PC-3 (cell line): Measurements from ENCODE around the gene HSD17B11. TPM values are rescaled to one million over a fixed set of nuclear protein-coding genes. Genes with fewer than 3 reads are reported as not detected.

Experiments used
- ATAC-seq: fragments of 200-7000 bp; cut with Tn5 transposase; 2 replicates; pipeline ENCODE4 v1.9.1; 2020; ENCODE audit warnings: mild to moderate bottlenecking, moderate library complexity
- BruUV-seq: library from RNA; stranded (reverse); fragments of 400-500 nt; replicated peaks from 2 replicates; lab custom pipeline; 2021; lab: Mats Ljungman, UMichigan
- CTCF ChIA-PET: fragments of 300-600 bp; sonication (Branson Sonifier 250); formaldehyde crosslinking; loops from one replicate; lab custom pipeline; 2022; ENCODE audit warnings: antibody characterized with exemption; lab: Charles Lee
- POLR2A ChIA-PET: fragments of 300-600 bp; sonication (Branson Sonifier 250); formaldehyde crosslinking; loops from one replicate; lab custom pipeline; 2022; ENCODE audit warnings: antibody characterized with exemption; ENCODE audit not compliant: unreplicated experiment; lab: Charles Lee
- DNase-seq: peaks from one replicate; pipeline ENCODE4 v3.0.0-alpha.2; 2015
- H2AFZ ChIP-seq: fragments of 300-600 bp; sonication (generic); 2 replicates; pipeline ENCODE4 v1.6.0; 2016; ENCODE audit warnings: antibody characterized with exemption, low read length
- H3F3A ChIP-seq: fragments of 300-600 bp; sonication (generic); one replicate; pipeline ENCODE4 v1.6.0; 2017; ENCODE audit warnings: antibody characterized with exemption, low read length, control low read depth, mild to moderate bottlenecking; ENCODE audit not compliant: unreplicated experiment
- H3K27ac ChIP-seq: fragments of 300-600 bp; sonication (generic); 2 replicates; pipeline ENCODE4 v1.5.1; 2016; ENCODE audit warnings: mild to moderate bottlenecking, low read length
- H3K27me3 ChIP-seq: fragments of 300-600 bp; sonication (generic); 2 replicates; pipeline ENCODE4 v1.6.1; 2016; ENCODE audit warnings: low read length, mixed read lengths
- H3K36me3 ChIP-seq: fragments of 300-600 bp; sonication (generic); 2 replicates; pipeline ENCODE4 v1.6.1; 2016; ENCODE audit warnings: low read depth, mixed run types, low read length, mixed read lengths
- H3K4me1 ChIP-seq: fragments of 300-600 bp; sonication (generic); 2 replicates; pipeline ENCODE4 v1.5.1; 2016; ENCODE audit warnings: low read length; ENCODE audit not compliant: insufficient read depth
- H3K4me2 ChIP-seq: fragments of 300-600 bp; sonication (generic); 2 replicates; pipeline ENCODE4 v1.6.0; 2016; ENCODE audit warnings: low read length
- H3K4me3 ChIP-seq: fragments of 300-600 bp; sonication (generic); 2 replicates; pipeline ENCODE4 v1.5.1; 2016; ENCODE audit warnings: mild to moderate bottlenecking, low read length, mixed read lengths
- H3K79me2 ChIP-seq: fragments of 300-600 bp; sonication (generic); 2 replicates; pipeline ENCODE4 v1.6.1; 2017; ENCODE audit warnings: low read length, mixed read lengths
- H3K9ac ChIP-seq: fragments of 300-600 bp; sonication (generic); 2 replicates; pipeline ENCODE4 v1.6.0; 2016; ENCODE audit warnings: mild to moderate bottlenecking, low read length
- H3K9me2 ChIP-seq: fragments of 300-600 bp; sonication (generic); replicated peaks from 2 replicates; pipeline ENCODE4 v1.6.1; 2016; ENCODE audit warnings: mixed run types, low read length, mixed read lengths
- H3K9me3 ChIP-seq: fragments of 300-600 bp; sonication (generic); 2 replicates; pipeline ENCODE4 v1.6.1; 2016; ENCODE audit warnings: low read length, mixed read lengths
- H4K20me1 ChIP-seq: fragments of 300-600 bp; sonication (generic); 2 replicates; pipeline ENCODE4 v1.6.1; 2016; ENCODE audit warnings: low read length, mixed read lengths
- EZH2 ChIP-seq: fragments of 300-600 bp; sonication (generic); IDR thresholded peaks from one replicate; pipeline ENCODE4 v1.6.1; 2017; ENCODE audit warnings: antibody characterized with exemption, mild to moderate bottlenecking, low read length; ENCODE audit not compliant: unreplicated experiment
- EZH2phosphoT487 ChIP-seq: fragments of 300-600 bp; sonication (generic); IDR thresholded peaks from 2 replicates; pipeline ENCODE4 v1.6.1; 2018; ENCODE audit warnings: mild to moderate bottlenecking, antibody characterized with exemption, low read length, borderline replicate concordance
- intact Hi-C: fragments of 100-400 bp; cut with micrococcal nuclease; formaldehyde crosslinking; loops from 2 replicates; pipeline ENCODE4 v1.9.0; 2023
- total RNA-seq: library from RNA; depleted of rRNA; stranded (reverse); fragments of >200 nt; gene quantifications from 2 replicates; pipeline ENCODE4 v1.2.3, GENCODE V29; 2014
- TF ChIP-seq, protein P1 (sequence below): fragments of 300-600 bp; sonication (generic); conservative IDR thresholded peaks from 2 replicates; pipeline ENCODE4 v1.5.1; 2017; ENCODE audit warnings: antibody characterized with exemption, low read depth, mild to moderate bottlenecking, low read length

Gene HSD17B11
- total RNA-seq, 1 experiment from 2014 or later, result 4.7 TPM

DNA sequence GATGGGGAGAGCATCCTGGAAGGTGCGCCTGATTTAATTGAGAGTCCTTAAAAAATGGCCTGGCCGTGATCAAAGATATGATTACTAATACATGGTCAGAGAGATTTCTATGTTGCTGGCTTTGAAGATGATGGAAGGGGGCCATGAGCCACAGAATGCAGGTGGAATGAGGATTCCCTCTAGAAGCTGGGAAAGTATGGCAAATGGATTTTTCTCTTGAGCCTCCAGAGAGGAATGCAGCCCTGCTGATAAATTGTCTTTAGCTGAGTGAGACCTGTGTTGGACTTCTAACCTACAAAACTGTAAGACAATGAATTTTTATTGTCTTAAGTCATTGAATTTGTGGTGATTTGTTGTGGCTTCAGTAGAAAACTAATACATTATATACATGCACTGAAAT lies 39.0 kb upstream of the HSD17B11 start:
- Histone ChIP-seq H3F3A (no peaks in the 10 kb centered on the region), H3K9me3 (no peaks in the 10 kb centered on the region), H3K9me2 (no peaks in the 10 kb centered on the region), H3K27ac (no peak overlapping the region), H3K27me3 (no peaks in the 10 kb centered on the region), H3K4me2 (no peak overlapping the region), H4K20me1 (no peaks in the 10 kb centered on the region), H3K4me3 (no peak overlapping the region), H3K79me2 (peaks cover 83% of the 10 kb centered on the region), H3K9ac (no peak overlapping the region), H3K4me1 (no peaks in the 10 kb centered on the region), H2AFZ (no peak overlapping the region), H3K36me3 (no peaks in the 10 kb centered on the region)
- ATAC-seq (no peak), DNase-seq (no peak)
- intact Hi-C loops, result loop anchor here (5.0 kb wide), 1 partner anchor 37 kb away; no protein-coding TSS in a partner anchor
- ChIA-PET POLR2A (no interaction called here), CTCF (no interaction called here)
- BruUV-seq, result no TSS peak
- TF ChIP-seq EZH2phosphoT487, result no peak
- TF ChIP-seq EZH2, result no peak
- TF ChIP-seq, protein P1, sequence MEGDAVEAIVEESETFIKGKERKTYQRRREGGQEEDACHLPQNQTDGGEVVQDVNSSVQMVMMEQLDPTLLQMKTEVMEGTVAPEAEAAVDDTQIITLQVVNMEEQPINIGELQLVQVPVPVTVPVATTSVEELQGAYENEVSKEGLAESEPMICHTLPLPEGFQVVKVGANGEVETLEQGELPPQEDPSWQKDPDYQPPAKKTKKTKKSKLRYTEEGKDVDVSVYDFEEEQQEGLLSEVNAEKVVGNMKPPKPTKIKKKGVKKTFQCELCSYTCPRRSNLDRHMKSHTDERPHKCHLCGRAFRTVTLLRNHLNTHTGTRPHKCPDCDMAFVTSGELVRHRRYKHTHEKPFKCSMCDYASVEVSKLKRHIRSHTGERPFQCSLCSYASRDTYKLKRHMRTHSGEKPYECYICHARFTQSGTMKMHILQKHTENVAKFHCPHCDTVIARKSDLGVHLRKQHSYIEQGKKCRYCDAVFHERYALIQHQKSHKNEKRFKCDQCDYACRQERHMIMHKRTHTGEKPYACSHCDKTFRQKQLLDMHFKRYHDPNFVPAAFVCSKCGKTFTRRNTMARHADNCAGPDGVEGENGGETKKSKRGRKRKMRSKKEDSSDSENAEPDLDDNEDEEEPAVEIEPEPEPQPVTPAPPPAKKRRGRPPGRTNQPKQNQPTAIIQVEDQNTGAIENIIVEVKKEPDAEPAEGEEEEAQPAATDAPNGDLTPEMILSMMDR, result no peak

DNA sequence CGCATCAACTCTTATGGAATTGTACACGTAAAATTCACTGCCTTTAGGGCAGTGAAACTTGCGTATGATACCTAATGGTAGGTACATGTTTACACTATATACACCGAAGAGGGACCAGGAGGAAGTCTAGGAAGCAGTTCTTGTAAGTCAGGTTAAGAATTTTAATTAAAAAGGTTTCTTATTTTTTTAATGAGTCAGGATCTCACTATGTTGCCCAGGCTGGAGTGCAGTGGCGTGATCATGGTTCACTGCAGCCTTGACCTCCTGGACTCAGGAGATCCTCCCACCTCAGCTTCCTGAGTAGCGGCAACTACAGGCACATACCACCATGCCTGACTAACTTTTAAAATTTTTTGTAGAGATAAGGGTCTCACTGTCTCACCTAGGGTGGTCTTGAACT lies 38.0 kb upstream of the HSD17B11 start:
- intact Hi-C loops, result no loop called here
- peaks cover 5% of the 10 kb centered on the region for H3K4me1 ChIP-seq
- H2AFZ ChIP-seq, result no peak overlapping the region
- H3K27ac ChIP-seq, result no peak overlapping the region
- no peak overlapping the region for H3K9ac ChIP-seq
- no peak overlapping the region for H3K4me2 ChIP-seq
- H3K36me3 ChIP-seq, result no peaks in the 10 kb centered on the region
- no TSS peak for BruUV-seq
- H3K9me2 ChIP-seq, result no peaks in the 10 kb centered on the region
- ChIA-PET POLR2A (no interaction called here), CTCF (no interaction called here)
- no peak overlapping the region for H3K4me3 ChIP-seq
- no peaks in the 10 kb centered on the region for H3K27me3 ChIP-seq
- H3K79me2 ChIP-seq, result peaks cover 92% of the 10 kb centered on the region
- H3F3A ChIP-seq, result no peaks in the 10 kb centered on the region
- TF ChIP-seq, protein P1, result no peak
- no peaks in the 10 kb centered on the region for H3K9me3 ChIP-seq
- ATAC-seq, result no peak
- no peak for DNase-seq
- no peaks in the 10 kb centered on the region for H4K20me1 ChIP-seq

DNA sequence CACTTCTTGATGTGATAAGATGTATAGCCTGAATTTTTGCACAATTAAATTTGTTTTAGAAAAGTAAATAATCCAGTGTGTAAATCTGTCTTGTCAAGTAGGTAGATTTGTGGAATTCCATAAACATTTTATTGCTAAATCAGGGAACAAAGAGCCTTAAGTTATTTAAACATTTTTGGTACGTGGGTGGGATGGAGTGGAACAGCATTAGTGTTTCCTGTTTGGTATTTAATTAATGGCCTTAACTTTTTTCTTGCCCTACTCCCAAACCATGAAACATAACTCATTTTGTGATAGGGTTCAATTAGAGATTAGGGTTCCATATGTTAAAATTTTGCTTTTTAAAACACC lies 36.5 kb upstream of the HSD17B11 start:
- intact Hi-C loops, result no loop called here
- Histone ChIP-seq H3K36me3 (no peaks in the 10 kb centered on the region), H3K4me1 (peaks cover 10% of the 10 kb centered on the region), H3K4me3 (no peak overlapping the region), H3K27ac (no peak overlapping the region), H4K20me1 (no peaks in the 10 kb centered on the region), H3K27me3 (no peaks in the 10 kb centered on the region), H3K9me2 (no peaks in the 10 kb centered on the region), H3K79me2 (peaks cover 94% of the 10 kb centered on the region), H2AFZ (no peak overlapping the region), H3K4me2 (no peak overlapping the region), H3F3A (no peaks in the 10 kb centered on the region), H3K9me3 (no peaks in the 10 kb centered on the region), H3K9ac (no peak overlapping the region)
- DNase-seq, result no peak
- POLR2A ChIA-PET, result no interaction called here
- no peak for TF ChIP-seq EZH2phosphoT487
- TF ChIP-seq, protein P1, result no peak
- TF ChIP-seq EZH2, result no peak
- CTCF ChIA-PET, result no interaction called here
- ATAC-seq, result no peak
- BruUV-seq, result no TSS peak
